Stimulated activated effector memory CD8-positive, alpha-beta T cell treated with anti-CD3 and anti-CD28 coated beads, Interleukin-12 subunit alpha, Interleukin-12 subunit beta, amount 100 ng/mL, for 72 hours (primary cell): ENCODE data around the gene KIF21A.

ENCODE experiments used
- ATAC-seq: fragments of 150-1000 bp; cut with Tn5 transposase; 2 replicates; pipeline ENCODE4 v1.10.0; 2021
- DNase-seq, 2 donors: peaks; one replicate each; pipeline ENCODE4 v3.0.0; 2021 to 2022; ENCODE audit warnings: low spot score in 2 of 2
- H3K27ac Mint-ChIP-seq: one replicate; pipeline ENCODE4 v1.8.0; 2022; ENCODE audit warnings: mild to moderate bottlenecking, mixed read lengths
- H3K36me3 Mint-ChIP-seq: one replicate; pipeline ENCODE4 v1.8.0; 2022; ENCODE audit warnings: mild to moderate bottlenecking, mixed read lengths
- H3K4me1 Mint-ChIP-seq: one replicate; pipeline ENCODE4 v1.8.0; 2022; ENCODE audit warnings: mixed read lengths
- H3K4me3 Mint-ChIP-seq: one replicate; pipeline ENCODE4 v1.8.0; 2022; ENCODE audit warnings: mild to moderate bottlenecking, mixed read lengths
- H3K9me3 Mint-ChIP-seq: one replicate; pipeline ENCODE4 v1.8.0; 2022; ENCODE audit warnings: mixed read lengths

KIF21A gene

GRCh38 chr12:39252628-39253027 is 190.3 kb downstream of the KIF21A start:
- Mint-ChIP-seq H3K27ac (no peak overlapping the region), H3K4me3 (no peak overlapping the region), H3K9me3 (no peaks in the 10 kb centered on the region), H3K4me1 (no peaks in the 10 kb centered on the region), H3K36me3 (no peaks in the 10 kb centered on the region)
- DNase-seq (no peak), ATAC-seq (no peak)
